ENCODE data around the gene SSBP4.

Gene SSBP4

GRCh38 chr19:18389726-18390064 lies 29.5 kb upstream of the SSBP4 start:
- no peak for DNase-seq (ENCODE audit: low read depth)

GRCh38 chr19:18390065-18390907 lies 28.9 kb upstream of the SSBP4 start:
- no peak for DNase-seq (ENCODE audit: low read depth)
- no peak for TF ChIP-seq CTCF (conservative IDR thresholded peaks at IDR 0.05; ENCODE audit: low read depth, low read length)

More at GRCh38 chr19:18389726-18390064, 29.5 kb upstream of the SSBP4 start:
- H3K4me3 ChIP-seq (ENCODE audit: low read length) = peak overlapping the region; percentile 88
- TF ChIP-seq CTCF (conservative IDR thresholded peaks at IDR 0.05; ENCODE audit: low read depth, low read length) = no peak

GRCh38 chr19:18391509-18392075 lies 27.6 kb upstream of the SSBP4 start:
- H3K4me3 ChIP-seq (ENCODE audit: low read length) = no peak overlapping the region
- no peak for TF ChIP-seq CTCF (conservative IDR thresholded peaks at IDR 0.05; ENCODE audit: low read depth, low read length)
- DNase-seq (ENCODE audit: low read depth) = no peak

More at GRCh38 chr19:18390065-18390907, 28.9 kb upstream of the SSBP4 start:
- H3K4me3 ChIP-seq (ENCODE audit: low read length) = no peak overlapping the region

GRCh38 chr19:18392417-18392816 lies 26.8 kb upstream of the SSBP4 start:
- no peak overlapping the region for H3K4me3 ChIP-seq (ENCODE audit: low read length)
- no peak for DNase-seq (ENCODE audit: low read depth)
- no peak for TF ChIP-seq CTCF (conservative IDR thresholded peaks at IDR 0.05; ENCODE audit: low read depth, low read length)

GRCh38 chr19:18392926-18393325 lies 26.3 kb upstream of the SSBP4 start:
- DNase-seq (ENCODE audit: low read depth) = no peak
- TF ChIP-seq CTCF (conservative IDR thresholded peaks at IDR 0.05; ENCODE audit: low read depth, low read length) = no peak
- H3K4me3 ChIP-seq (ENCODE audit: low read length) = no peak overlapping the region

- no peak overlapping the region for H3K4me3 ChIP-seq (ENCODE audit: low read length)
- DNase-seq (ENCODE audit: low read depth) = no peak
- TF ChIP-seq CTCF (conservative IDR thresholded peaks at IDR 0.05; ENCODE audit: low read depth, low read length) = no peak
Observed at GRCh38 chr19:18393836-18394235, 25.4 kb upstream of the SSBP4 start.
